GM06990 (cell line): ENCODE measurements around the gene DQX1.

ENCODE experiments used
- DNase-seq: peaks from one replicate; pipeline ENCODE4 v3.0.0-alpha.2; 2011; ENCODE audit not compliant: insufficient read length; ENCODE audit errors: extremely low read depth
- H3K27me3 ChIP-seq: replicated peaks from 2 replicates; pipeline ENCODE4 v1.6.0; 2011; ENCODE audit warnings: low read length; ENCODE audit not compliant: control insufficient read depth, insufficient read depth
- H3K36me3 ChIP-seq: 2 replicates; pipeline ENCODE4 v1.5.1; 2011; ENCODE audit warnings: low read length; ENCODE audit not compliant: control insufficient read depth, insufficient read depth
- H3K4me3 ChIP-seq: replicated peaks from 2 replicates; pipeline ENCODE4 v1.5.1; 2011; ENCODE audit warnings: low read depth, mild to moderate bottlenecking, control low read depth, low read length
- TF ChIP-seq, protein P1 (sequence below): IDR thresholded peaks from 2 replicates; pipeline ENCODE4 v1.5.1; 2011; ENCODE audit warnings: low read length, control low read depth, mild to moderate bottlenecking, inconsistent platforms; ENCODE audit not compliant: insufficient read depth, poor library complexity, severe bottlenecking

The DQX1 gene

DNA sequence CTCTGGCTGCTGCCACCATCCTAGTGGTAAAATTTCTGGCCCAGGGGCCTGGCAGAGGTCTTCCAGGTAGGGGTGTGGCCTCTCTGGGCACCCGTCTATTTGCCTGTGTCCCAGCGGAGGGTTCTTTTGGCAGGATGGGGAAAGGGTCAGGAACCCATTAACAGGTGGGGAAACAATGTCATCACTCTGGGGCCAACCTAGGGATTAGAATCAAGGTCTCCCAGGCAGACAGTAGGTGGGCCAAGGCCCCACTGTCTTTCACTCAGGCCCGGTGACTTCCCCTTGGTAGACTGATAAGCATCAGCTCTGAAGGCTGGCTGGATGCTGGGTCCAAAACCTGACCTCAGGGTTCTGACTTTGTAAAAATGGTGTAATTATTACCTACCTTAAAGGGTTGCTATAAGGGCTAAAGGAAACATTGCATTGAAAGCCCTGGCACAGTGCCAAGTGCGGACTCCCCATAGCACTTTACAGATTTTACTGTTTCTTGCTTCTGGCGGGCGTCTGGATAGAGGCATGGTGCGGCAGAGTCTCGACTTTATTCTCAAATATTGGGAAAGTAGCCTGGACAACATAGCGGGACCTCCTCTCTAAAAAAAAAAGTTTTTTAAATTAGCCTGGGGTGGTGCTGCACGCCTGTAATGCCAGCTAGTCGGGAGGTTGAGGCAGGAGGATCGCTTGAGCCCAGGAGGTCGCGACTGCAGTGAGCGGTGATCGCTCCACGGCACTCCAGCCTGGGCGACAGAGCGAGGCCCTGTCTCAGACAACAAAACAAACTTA is 28.8 kb downstream of the DQX1 start:
- TF ChIP-seq, protein P1, sequence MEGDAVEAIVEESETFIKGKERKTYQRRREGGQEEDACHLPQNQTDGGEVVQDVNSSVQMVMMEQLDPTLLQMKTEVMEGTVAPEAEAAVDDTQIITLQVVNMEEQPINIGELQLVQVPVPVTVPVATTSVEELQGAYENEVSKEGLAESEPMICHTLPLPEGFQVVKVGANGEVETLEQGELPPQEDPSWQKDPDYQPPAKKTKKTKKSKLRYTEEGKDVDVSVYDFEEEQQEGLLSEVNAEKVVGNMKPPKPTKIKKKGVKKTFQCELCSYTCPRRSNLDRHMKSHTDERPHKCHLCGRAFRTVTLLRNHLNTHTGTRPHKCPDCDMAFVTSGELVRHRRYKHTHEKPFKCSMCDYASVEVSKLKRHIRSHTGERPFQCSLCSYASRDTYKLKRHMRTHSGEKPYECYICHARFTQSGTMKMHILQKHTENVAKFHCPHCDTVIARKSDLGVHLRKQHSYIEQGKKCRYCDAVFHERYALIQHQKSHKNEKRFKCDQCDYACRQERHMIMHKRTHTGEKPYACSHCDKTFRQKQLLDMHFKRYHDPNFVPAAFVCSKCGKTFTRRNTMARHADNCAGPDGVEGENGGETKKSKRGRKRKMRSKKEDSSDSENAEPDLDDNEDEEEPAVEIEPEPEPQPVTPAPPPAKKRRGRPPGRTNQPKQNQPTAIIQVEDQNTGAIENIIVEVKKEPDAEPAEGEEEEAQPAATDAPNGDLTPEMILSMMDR: no peak
- H3K36me3 ChIP-seq: peaks cover 8% of the 10 kb centered on the region
- peaks cover 2% of the 10 kb centered on the region for H3K27me3 ChIP-seq
- no peak overlapping the region for H3K4me3 ChIP-seq
- DNase-seq: no peak

DNA sequence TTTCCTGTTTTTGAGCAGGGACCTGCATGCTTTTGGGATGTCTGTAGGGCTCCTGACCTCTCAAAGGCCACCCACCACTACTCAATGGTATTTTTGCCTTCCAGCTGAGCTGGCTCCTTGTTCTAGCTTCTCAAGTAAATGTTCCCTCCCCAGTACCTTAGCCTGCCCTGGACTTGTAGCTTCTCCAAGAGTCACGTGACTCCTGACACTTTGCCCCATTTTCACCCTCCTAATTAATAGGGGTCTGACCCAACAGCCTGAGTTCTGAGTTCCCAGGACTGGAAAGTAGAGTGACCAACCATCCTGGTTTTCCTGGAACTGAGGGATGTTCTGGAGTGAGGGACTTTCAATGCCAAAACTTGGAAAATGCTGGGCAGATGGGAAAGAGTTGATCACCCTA is 30.6 kb downstream of the DQX1 start:
- TF ChIP-seq, protein P1: no peak
- Histone ChIP-seq H3K4me3 (no peak overlapping the region), H3K36me3 (peaks cover 18% of the 10 kb centered on the region), H3K27me3 (peaks cover 2% of the 10 kb centered on the region)
- no peak for DNase-seq

DNA sequence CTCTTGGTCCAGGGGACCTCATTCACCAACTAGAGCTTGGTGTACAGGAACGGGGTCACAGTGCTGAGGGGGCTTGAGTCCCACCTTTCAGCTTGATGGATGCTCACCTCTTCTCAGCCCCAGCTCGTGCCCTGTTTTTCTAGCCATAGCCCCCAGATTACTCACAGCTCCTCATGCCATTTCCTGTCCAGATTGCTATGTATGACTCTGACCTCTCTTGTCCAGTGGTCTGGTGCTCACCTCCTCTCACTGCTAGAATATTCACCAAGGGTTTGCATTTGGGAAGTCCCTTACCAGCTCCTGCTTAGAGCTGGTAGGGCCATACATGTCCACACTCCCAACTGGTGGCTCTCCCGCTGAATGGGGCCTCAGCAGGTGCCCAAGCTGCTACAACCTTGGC is 32.5 kb downstream of the DQX1 start:
- no peak overlapping the region for H3K4me3 ChIP-seq
- no peak for DNase-seq
- TF ChIP-seq, protein P1: no peak
- H3K27me3 ChIP-seq: no peaks in the 10 kb centered on the region
- peaks cover 20% of the 10 kb centered on the region for H3K36me3 ChIP-seq

DNA sequence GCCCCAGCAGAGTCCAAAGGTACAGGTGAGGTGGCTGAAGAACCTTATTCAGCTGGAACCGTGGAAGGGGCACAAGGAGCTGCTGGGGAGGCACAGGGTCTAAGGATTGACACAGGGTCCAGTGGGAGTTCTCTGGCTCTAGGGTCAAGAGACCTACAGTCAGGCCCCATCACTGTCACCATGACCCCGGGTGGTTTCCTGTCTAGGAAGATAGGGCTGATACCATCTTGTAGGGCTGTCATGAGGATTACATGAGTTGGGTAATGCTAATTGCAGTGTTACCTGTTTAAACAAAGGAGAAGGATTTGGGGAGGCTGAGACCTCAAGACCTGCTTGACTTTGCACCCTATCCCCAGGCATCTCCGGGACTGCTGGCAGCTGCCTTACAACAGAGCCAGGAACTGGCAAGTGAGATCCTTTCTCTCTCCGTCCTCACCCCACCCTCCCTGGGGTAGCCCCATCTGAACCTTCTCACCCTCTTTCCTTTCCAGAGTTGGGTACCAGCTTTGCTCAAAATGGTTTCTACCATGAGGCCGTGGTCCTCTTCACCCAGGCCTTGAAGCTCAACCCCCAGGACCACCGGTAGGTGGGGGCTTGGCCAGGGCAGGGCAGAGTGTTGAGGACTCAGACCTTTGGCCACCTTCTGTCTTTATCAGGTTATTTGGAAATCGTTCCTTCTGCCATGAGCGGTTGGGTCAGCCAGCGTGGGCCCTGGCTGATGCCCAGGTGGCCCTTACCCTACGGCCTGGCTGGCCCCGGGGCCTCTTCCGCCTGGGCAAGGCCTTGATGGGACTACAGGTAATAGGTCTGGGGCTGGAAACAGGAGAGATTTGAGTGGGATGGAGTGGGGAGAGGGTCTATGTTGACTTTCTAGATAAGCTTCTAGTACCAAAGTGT is 34.1 kb downstream of the DQX1 start:
- Histone ChIP-seq H3K36me3 (peaks cover 20% of the 10 kb centered on the region), H3K4me3 (no peak overlapping the region), H3K27me3 (no peaks in the 10 kb centered on the region)
- no peak for DNase-seq
- TF ChIP-seq, protein P1: no peak

DNA sequence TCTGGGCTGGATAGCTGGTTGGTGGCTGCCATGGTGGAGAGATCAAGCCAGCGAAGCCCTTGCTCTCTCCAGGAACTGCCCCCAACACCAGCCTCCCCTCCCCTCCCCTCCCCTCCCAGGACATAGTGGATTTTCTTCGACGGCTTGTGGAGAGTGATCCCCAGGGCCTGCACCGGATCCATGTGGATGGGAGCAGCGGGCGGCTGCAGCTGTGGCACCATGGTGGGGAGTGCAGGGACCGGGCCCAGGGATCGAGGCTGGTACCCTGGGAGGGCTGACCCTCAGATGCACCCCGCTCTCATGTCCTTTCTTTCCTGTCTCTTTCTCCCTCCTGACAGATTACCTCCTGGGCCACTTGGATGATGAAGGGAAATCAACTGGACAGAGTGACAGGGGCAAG is 36.1 kb downstream of the DQX1 start:
- Histone ChIP-seq H3K27me3 (no peaks in the 10 kb centered on the region), H3K4me3 (no peak overlapping the region), H3K36me3 (peaks cover 20% of the 10 kb centered on the region)
- TF ChIP-seq, protein P1: no peak
- DNase-seq: no peak
